HL-60 (cell line): Measurements from ENCODE around the gene PRDM8.

Experiments
- DNase-seq, 2 experiments: peaks; one replicate each; pipeline ENCODE4 v3.0.0-alpha.2; 2010 to 2020; ENCODE audit warnings: low read depth in 1 of 2, low spot score in 1 of 2
- H3K27ac ChIP-seq: fragments of 250-450 bp; sonication (Bioruptor Pico); replicated peaks from 2 replicates; pipeline ENCODE4 v1.5.1; 2020; ENCODE audit warnings: mild to moderate bottlenecking, moderate library complexity
- H3K27me3 ChIP-seq: fragments of 250-450 bp; sonication (Bioruptor Pico); 2 replicates; pipeline ENCODE4 v1.5.1; 2021; ENCODE audit warnings: mild to moderate bottlenecking, moderate library complexity; ENCODE audit not compliant: insufficient read depth, poor library complexity, severe bottlenecking
- H3K4me3 ChIP-seq: replicated peaks from 2 replicates; pipeline ENCODE4 v1.5.1; 2011; ENCODE audit warnings: mild to moderate bottlenecking, control low read depth, low read length; ENCODE audit not compliant: insufficient read depth
- CTCF ChIP-seq: IDR thresholded peaks from one replicate; pipeline ENCODE4 v1.5.1; 2011; ENCODE audit warnings: low read length, control low read depth, inconsistent platforms; ENCODE audit not compliant: insufficient read depth
- GABPA ChIP-seq: IDR thresholded peaks from 2 replicates; pipeline ENCODE4 v1.6.1; 2012; ENCODE audit warnings: low read depth
- POLR2AphosphoS5 ChIP-seq: IDR thresholded peaks from 2 replicates; pipeline ENCODE4 v1.6.1; 2012; ENCODE audit warnings: low read depth
- SPI1 ChIP-seq: IDR thresholded peaks from 2 replicates; pipeline ENCODE4 v1.6.1; 2012; ENCODE audit warnings: low read depth, mild to moderate bottlenecking, borderline replicate concordance
- TF ChIP-seq, protein P1 (sequence below): IDR thresholded peaks from 2 replicates; pipeline ENCODE4 v1.6.1; 2012; ENCODE audit warnings: low read depth; ENCODE audit not compliant: insufficient replicate concordance

PRDM8 gene

GRCh38 chr4:80231180-80231579 is 33.9 kb downstream of the PRDM8 start:
- no peak for DNase-seq
- Histone ChIP-seq H3K4me3 (no peak overlapping the region), H3K27ac (no peak overlapping the region), H3K27me3 (no peaks in the 10 kb centered on the region)
- no peak for TF ChIP-seq POLR2AphosphoS5
- TF ChIP-seq SPI1 = no peak
- no peak for TF ChIP-seq GABPA
- TF ChIP-seq, protein P1, sequence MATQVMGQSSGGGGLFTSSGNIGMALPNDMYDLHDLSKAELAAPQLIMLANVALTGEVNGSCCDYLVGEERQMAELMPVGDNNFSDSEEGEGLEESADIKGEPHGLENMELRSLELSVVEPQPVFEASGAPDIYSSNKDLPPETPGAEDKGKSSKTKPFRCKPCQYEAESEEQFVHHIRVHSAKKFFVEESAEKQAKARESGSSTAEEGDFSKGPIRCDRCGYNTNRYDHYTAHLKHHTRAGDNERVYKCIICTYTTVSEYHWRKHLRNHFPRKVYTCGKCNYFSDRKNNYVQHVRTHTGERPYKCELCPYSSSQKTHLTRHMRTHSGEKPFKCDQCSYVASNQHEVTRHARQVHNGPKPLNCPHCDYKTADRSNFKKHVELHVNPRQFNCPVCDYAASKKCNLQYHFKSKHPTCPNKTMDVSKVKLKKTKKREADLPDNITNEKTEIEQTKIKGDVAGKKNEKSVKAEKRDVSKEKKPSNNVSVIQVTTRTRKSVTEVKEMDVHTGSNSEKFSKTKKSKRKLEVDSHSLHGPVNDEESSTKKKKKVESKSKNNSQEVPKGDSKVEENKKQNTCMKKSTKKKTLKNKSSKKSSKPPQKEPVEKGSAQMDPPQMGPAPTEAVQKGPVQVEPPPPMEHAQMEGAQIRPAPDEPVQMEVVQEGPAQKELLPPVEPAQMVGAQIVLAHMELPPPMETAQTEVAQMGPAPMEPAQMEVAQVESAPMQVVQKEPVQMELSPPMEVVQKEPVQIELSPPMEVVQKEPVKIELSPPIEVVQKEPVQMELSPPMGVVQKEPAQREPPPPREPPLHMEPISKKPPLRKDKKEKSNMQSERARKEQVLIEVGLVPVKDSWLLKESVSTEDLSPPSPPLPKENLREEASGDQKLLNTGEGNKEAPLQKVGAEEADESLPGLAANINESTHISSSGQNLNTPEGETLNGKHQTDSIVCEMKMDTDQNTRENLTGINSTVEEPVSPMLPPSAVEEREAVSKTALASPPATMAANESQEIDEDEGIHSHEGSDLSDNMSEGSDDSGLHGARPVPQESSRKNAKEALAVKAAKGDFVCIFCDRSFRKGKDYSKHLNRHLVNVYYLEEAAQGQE = no peak
- no peak for TF ChIP-seq CTCF

GRCh38 chr4:80232707-80233370 is 35.5 kb downstream of the PRDM8 start:
- H3K27ac ChIP-seq = no peak overlapping the region
- H3K4me3 ChIP-seq = no peak overlapping the region
- H3K27me3 ChIP-seq = no peaks in the 10 kb centered on the region
- TF ChIP-seq SPI1 (no peak), POLR2AphosphoS5 (no peak), CTCF (no peak), GABPA (no peak)
- TF ChIP-seq, protein P1 = no peak
- no peak for DNase-seq

GRCh38 chr4:80233390-80233789 is 36.1 kb downstream of the PRDM8 start:
- TF ChIP-seq SPI1 (no peak), CTCF (no peak), GABPA (no peak), POLR2AphosphoS5 (no peak)
- TF ChIP-seq, protein P1 = no peak
- no peaks in the 10 kb centered on the region for H3K27me3 ChIP-seq
- no peak overlapping the region for H3K4me3 ChIP-seq
- no peak for DNase-seq
- H3K27ac ChIP-seq = no peak overlapping the region
